H9 (cell line): Measurements from ENCODE around the gene ANKS1B. TPM values are rescaled to one million over a fixed set of nuclear protein-coding genes. Genes with fewer than 3 reads are reported as not detected.

ENCODE experiments used
- DNase-seq: peaks from one replicate; pipeline ENCODE4 v3.0.0-alpha.2; 2017
- H2AFZ ChIP-seq: one replicate; pipeline ENCODE4 v1.6.1; 2013; ENCODE audit warnings: mild to moderate bottlenecking, low read length, control low read depth, moderate library complexity
- H2AK5ac ChIP-seq: 2 replicates; pipeline ENCODE4 v1.6.1; 2013; ENCODE audit warnings: low read length, control low read depth, mixed read lengths; ENCODE audit not compliant: insufficient read length
- H2BK120ac ChIP-seq: one replicate; pipeline ENCODE4 v1.6.1; 2013; ENCODE audit warnings: low read depth, mild to moderate bottlenecking, low read length, control low read depth, inconsistent platforms; ENCODE audit not compliant: poor library complexity, severe bottlenecking
- H2BK12ac ChIP-seq: 2 replicates; pipeline ENCODE4 v1.6.1; 2013; ENCODE audit warnings: low read length, control low read depth, mixed read lengths, low read depth; ENCODE audit not compliant: insufficient read length
- H2BK15ac ChIP-seq: 2 replicates; pipeline ENCODE4 v1.6.1; 2013; ENCODE audit warnings: low read depth, low read length, control low read depth
- H2BK20ac ChIP-seq: one replicate; pipeline ENCODE4 v1.6.1; 2013; ENCODE audit warnings: low read depth, mild to moderate bottlenecking, low read length, control low read depth, inconsistent platforms; ENCODE audit not compliant: poor library complexity, severe bottlenecking
- H2BK5ac ChIP-seq: 2 replicates; pipeline ENCODE4 v1.6.1; 2013; ENCODE audit warnings: low read length, control low read depth, mixed read lengths; ENCODE audit not compliant: insufficient read length
- H3K14ac ChIP-seq: 2 replicates; pipeline ENCODE4 v1.6.1; 2013; ENCODE audit warnings: low read length, control low read depth; ENCODE audit not compliant: insufficient read depth
- H3K18ac ChIP-seq: 2 replicates; pipeline ENCODE4 v1.6.1; 2013; ENCODE audit warnings: low read depth, mild to moderate bottlenecking, mixed read lengths, low read length, control low read depth; ENCODE audit not compliant: insufficient read length
- H3K23ac ChIP-seq: 2 replicates; pipeline ENCODE4 v1.6.1; 2013; ENCODE audit warnings: low read length, control low read depth, mixed read lengths, low read depth; ENCODE audit not compliant: insufficient read length
- H3K23me2 ChIP-seq: 2 replicates; pipeline ENCODE4 v1.6.1; 2013; ENCODE audit warnings: low read depth, mild to moderate bottlenecking, mixed read lengths, low read length, control low read depth; ENCODE audit not compliant: insufficient read length, poor library complexity, severe bottlenecking
- H3K27ac ChIP-seq: 2 replicates; pipeline ENCODE4 v1.5.1; 2013; ENCODE audit warnings: low read length, control low read depth, mixed read lengths, low read depth; ENCODE audit not compliant: insufficient read length
- H3K27me3 ChIP-seq: 2 replicates; pipeline ENCODE4 v1.6.1; 2013; ENCODE audit warnings: low read length, control low read depth, inconsistent platforms; ENCODE audit not compliant: insufficient read depth
- H3K4ac ChIP-seq: 2 replicates; pipeline ENCODE4 v1.6.1; 2013; ENCODE audit warnings: low read depth, mild to moderate bottlenecking, control low read depth, inconsistent platforms, low read length, moderate library complexity
- H3K4me1 ChIP-seq: 2 replicates; pipeline ENCODE4 v1.6.1; 2013; ENCODE audit warnings: low read length, control low read depth, inconsistent platforms; ENCODE audit not compliant: insufficient read depth
- H3K4me2 ChIP-seq: 2 replicates; pipeline ENCODE4 v1.6.1; 2013; ENCODE audit warnings: low read length, control low read depth, mixed read lengths; ENCODE audit not compliant: insufficient read length, insufficient read depth
- H3K56ac ChIP-seq: 2 replicates; pipeline ENCODE4 v1.6.1; 2013; ENCODE audit warnings: low read depth, mild to moderate bottlenecking, mixed read lengths, low read length, control low read depth; ENCODE audit not compliant: insufficient read length
- H3K79me1 ChIP-seq: 2 replicates; pipeline ENCODE4 v1.6.1; 2013; ENCODE audit warnings: low read depth, mild to moderate bottlenecking, moderate library complexity, low read length, control low read depth, inconsistent platforms; ENCODE audit not compliant: insufficient read depth, poor library complexity, severe bottlenecking
- H3K79me2 ChIP-seq: 2 replicates; pipeline ENCODE4 v1.6.1; 2013; ENCODE audit warnings: low read length, control low read depth, inconsistent platforms; ENCODE audit not compliant: insufficient read depth
- H3K9ac ChIP-seq: 2 replicates; pipeline ENCODE4 v1.6.1; 2013; ENCODE audit warnings: low read length, control low read depth, mixed read lengths; ENCODE audit not compliant: insufficient read length; ENCODE audit errors: extremely low read depth
- H3K9me3 ChIP-seq: one replicate; pipeline ENCODE4 v1.6.1; 2013; ENCODE audit warnings: low read depth, low read length, inconsistent platforms; ENCODE audit not compliant: control insufficient read depth
- H3T11ph ChIP-seq: one replicate; pipeline ENCODE4 v1.6.1; 2013; ENCODE audit warnings: mild to moderate bottlenecking, low read length, control low read depth, inconsistent platforms
- H4K20me1 ChIP-seq: one replicate; pipeline ENCODE4 v1.6.1; 2013; ENCODE audit not compliant: control insufficient read depth, insufficient read length, insufficient read depth
- H4K5ac ChIP-seq: 2 replicates; pipeline ENCODE4 v1.6.1; 2013; ENCODE audit warnings: low read depth, mild to moderate bottlenecking, mixed read lengths, low read length, control low read depth; ENCODE audit not compliant: insufficient read length
- H4K8ac ChIP-seq: replicated peaks from 2 replicates; pipeline ENCODE4 v1.6.1; 2013; ENCODE audit warnings: low read length, control low read depth, mixed read lengths, low read depth; ENCODE audit not compliant: insufficient read length
- H4K91ac ChIP-seq: 2 replicates; pipeline ENCODE4 v1.6.1; 2013; ENCODE audit warnings: low read depth, mild to moderate bottlenecking, moderate library complexity, mixed read lengths, low read length, control low read depth; ENCODE audit not compliant: insufficient read length
- H3K27ac Mint-ChIP-seq, 3 experiments: 2 replicates in 2 of 3; 3 replicates in 1 of 3; pipeline ENCODE4 v1.8.0; 2020 to 2021; ENCODE audit warnings: mixed read lengths in 3 of 3, mild to moderate bottlenecking in 1 of 3, moderate library complexity in 1 of 3
- H3K27me3 Mint-ChIP-seq: 2 replicates; pipeline ENCODE4 v1.8.0; 2021; ENCODE audit warnings: low read depth, mild to moderate bottlenecking, moderate library complexity, mixed read lengths
- H3K36me3 Mint-ChIP-seq, 3 experiments: 2 replicates in 2 of 3; 3 replicates in 1 of 3; pipeline ENCODE4 v1.8.0; 2020 to 2021; ENCODE audit warnings: low read depth in 3 of 3, mixed read lengths in 3 of 3; ENCODE audit not compliant: insufficient read depth in 1 of 3
- H3K4me1 Mint-ChIP-seq, 2 experiments: 2 replicates each; pipeline ENCODE4 v1.8.0; 2020; ENCODE audit warnings: mixed read lengths in 2 of 2
- H3K4me3 Mint-ChIP-seq, 2 experiments: 2 replicates in 1 of 2; 3 replicates in 1 of 2; pipeline ENCODE4 v1.8.0; 2020 to 2021; ENCODE audit warnings: mild to moderate bottlenecking in 2 of 2, mixed read lengths in 2 of 2, moderate library complexity in 1 of 2
- H3K9me3 Mint-ChIP-seq, 2 experiments: 2 replicates in 1 of 2; 3 replicates in 1 of 2; pipeline ENCODE4 v1.8.0; 2020; ENCODE audit warnings: mild to moderate bottlenecking in 2 of 2, mixed read lengths in 2 of 2, moderate library complexity in 1 of 2
- CTCF ChIP-seq: fragments of 200-600 bp; sonication (generic); conservative IDR thresholded peaks from 3 replicates; pipeline ENCODE4 v1.8.0; 2021; ENCODE audit warnings: antibody characterized with exemption, mild to moderate bottlenecking
- WGBS: extraction: QIAGEN DNeasy Blood & Tissue Kit; methylation state at CpG from one replicate; pipeline ENCODE4 v1.1.7; 2013; ENCODE audit warnings: missing lambda C conversion rate, low lambda C conversion rate, mixed read lengths; ENCODE audit not compliant: insufficient read length; ENCODE audit errors: extremely low coverage; 5-methylcytosine and 5-hydroxymethylcytosine counted together
- total RNA-seq: library from RNA; stranded (reverse); gene quantifications from 2 replicates; pipeline ENCODE4 v1.2.1, GENCODE V29; 2021

ANKS1B gene
- total RNA-seq, 1 experiment from 2014 or later: 4.1 TPM

- Histone ChIP-seq H4K5ac (no peak overlapping the region), H3K4me1 (no peaks in the 10 kb centered on the region), H3K79me2 (no peaks in the 10 kb centered on the region), H3K56ac (no peak overlapping the region), H3T11ph (no peak overlapping the region), H3K27ac (no peak overlapping the region), H4K20me1 (no peaks in the 10 kb centered on the region), H2AK5ac (no peak overlapping the region), H3K79me1 (no peaks in the 10 kb centered on the region), H2BK20ac (no peak overlapping the region), H3K18ac (no peak overlapping the region), H3K9me3 (no peaks in the 10 kb centered on the region), H4K91ac (no peak overlapping the region), H2AFZ (no peak overlapping the region), H3K23ac (no peak overlapping the region), H2BK120ac (no peak overlapping the region), H2BK15ac (no peak overlapping the region), H4K8ac (no peak overlapping the region), H2BK5ac (no peak overlapping the region), H3K23me2 (no peaks in the 10 kb centered on the region), H2BK12ac (no peak overlapping the region), H3K27me3 (no peaks in the 10 kb centered on the region), H3K4me2 (no peak overlapping the region), H3K9ac (no peak overlapping the region), H3K14ac (no peak overlapping the region), H3K4ac (no peak overlapping the region)
- no peak overlapping the region for H3K4me3 Mint-ChIP-seq
- H3K27me3 Mint-ChIP-seq: no peaks in the 10 kb centered on the region; the same call in 1 of the 2 replicates
- no peak for DNase-seq
- no peak for TF ChIP-seq CTCF
- no peak overlapping the region; a peak in 1 of 7 replicates for H3K27ac Mint-ChIP-seq
- no peaks in the 10 kb centered on the region; a peak in 1 of 4 replicates for H3K4me1 Mint-ChIP-seq
- WGBS: no CpG with 5 or more reads among the region's 12 CpGs
- no peaks in the 10 kb centered on the region for H3K9me3 Mint-ChIP-seq
- no peaks in the 10 kb centered on the region for H3K36me3 Mint-ChIP-seq
These were observed 979.8 kb downstream of the ANKS1B start for GRCh38 chr12:99004799-99005466.
